Measurements from ENCODE around the gene ZGRF1.
"Not testable (repeated sequence)": the region's sequence is repeated elsewhere in the genome, so short reads cannot be mapped to it uniquely, and the experiment has no call there.

Gene ZGRF1, protein sequence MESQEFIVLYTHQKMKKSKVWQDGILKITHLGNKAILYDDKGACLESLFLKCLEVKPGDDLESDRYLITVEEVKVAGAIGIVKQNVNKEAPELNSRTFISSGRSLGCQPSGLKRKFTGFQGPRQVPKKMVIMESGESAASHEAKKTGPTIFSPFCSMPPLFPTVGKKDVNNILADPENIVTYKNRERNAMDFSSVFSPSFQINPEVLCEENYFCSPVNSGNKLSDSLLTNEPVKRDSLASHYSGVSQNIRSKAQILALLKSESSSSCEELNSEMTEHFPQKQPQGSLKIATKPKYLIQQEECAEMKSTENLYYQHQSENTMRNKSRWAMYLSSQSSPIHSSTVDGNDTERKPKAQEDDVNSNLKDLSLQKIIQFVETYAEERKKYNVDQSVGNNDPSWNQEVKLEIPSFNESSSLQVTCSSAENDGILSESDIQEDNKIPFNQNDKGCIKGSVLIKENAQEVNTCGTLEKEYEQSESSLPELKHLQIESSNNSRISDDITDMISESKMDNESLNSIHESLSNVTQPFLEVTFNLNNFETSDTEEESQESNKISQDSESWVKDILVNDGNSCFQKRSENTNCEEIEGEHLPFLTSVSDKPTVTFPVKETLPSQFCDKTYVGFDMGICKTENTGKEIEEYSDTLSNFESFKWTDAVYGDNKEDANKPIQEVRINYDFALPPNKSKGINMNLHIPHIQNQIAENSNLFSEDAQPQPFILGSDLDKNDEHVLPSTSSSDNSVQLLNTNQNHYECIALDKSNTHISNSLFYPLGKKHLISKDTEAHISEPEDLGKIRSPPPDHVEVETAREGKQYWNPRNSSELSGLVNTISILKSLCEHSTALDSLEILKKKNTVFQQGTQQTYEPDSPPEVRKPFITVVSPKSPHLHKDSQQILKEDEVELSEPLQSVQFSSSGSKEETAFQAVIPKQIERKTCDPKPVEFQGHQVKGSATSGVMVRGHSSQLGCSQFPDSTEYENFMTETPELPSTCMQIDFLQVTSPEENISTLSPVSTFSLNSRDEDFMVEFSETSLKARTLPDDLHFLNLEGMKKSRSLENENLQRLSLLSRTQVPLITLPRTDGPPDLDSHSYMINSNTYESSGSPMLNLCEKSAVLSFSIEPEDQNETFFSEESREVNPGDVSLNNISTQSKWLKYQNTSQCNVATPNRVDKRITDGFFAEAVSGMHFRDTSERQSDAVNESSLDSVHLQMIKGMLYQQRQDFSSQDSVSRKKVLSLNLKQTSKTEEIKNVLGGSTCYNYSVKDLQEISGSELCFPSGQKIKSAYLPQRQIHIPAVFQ (N-terminal part only)

GRCh38 chr4:112636688-112637551 lies at the start of gene ZGRF1, which contains the start of gene LARP7:
Gene ZGRF1 (minus strand): TSS chr4:112636909. CDS start chr4:112633176, 3,733 bp downstream.
Gene LARP7 (plus strand): TSS chr4:112637143. CDS start chr4:112644670, 7,527 bp downstream.
- DNase-seq (ENCODE audit: low read depth) = peak; percentile 97

- DNase-seq (ENCODE audit: low read depth) = no peak
These were observed 44.3 kb upstream of the ZGRF1 start for GRCh38 chr4:112680996-112681395.

DNA sequence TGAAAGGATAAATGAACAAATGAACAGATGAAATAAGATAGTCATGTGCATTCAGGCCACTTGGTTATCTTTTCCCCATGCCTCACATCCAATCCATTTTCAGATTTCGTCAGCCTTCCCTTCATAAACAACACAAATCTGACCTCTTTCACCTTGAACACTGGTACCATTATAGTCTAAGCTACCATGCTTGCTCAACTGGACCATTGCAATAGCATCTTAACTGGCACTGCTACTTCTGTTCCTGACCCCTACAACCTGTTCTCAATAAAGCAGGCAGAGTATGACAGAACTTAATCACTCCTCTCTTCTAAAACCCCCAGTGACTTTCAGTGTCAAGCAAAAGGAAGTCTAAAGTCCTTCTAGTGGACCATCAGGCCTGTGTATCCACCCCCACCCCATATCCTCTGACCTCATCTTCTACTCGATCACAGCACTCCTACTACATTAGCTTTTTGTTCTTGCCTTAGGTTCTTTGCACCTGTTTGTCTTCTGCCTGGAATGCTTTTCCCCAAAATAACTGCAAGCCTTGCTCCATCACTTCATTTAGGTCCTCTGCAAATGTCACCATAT lies 40.9 kb upstream of the ZGRF1 start:
- no peak for DNase-seq (ENCODE audit: low read depth)

DNA sequence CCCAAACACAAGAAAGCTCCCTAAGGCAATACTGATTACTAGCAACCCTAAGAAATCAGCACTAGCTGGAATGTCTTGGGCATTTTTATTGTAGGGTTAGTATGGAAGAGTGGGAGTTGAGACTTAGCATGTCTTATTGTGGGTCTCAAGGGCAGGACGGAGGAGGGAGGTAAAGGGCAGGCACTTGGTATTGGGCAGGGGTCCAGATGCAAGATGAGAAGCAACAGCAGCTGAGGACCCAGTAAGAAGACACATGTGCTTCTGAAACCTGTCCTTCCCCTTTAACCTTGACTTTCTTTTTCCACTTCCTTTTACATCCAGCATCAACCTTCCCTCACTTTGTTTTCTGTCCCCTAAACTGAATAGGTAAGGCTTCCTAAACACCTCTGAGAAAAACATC lies 37.7 kb upstream of the ZGRF1 start:
- DNase-seq (ENCODE audit: low read depth) = no peak

DNA sequence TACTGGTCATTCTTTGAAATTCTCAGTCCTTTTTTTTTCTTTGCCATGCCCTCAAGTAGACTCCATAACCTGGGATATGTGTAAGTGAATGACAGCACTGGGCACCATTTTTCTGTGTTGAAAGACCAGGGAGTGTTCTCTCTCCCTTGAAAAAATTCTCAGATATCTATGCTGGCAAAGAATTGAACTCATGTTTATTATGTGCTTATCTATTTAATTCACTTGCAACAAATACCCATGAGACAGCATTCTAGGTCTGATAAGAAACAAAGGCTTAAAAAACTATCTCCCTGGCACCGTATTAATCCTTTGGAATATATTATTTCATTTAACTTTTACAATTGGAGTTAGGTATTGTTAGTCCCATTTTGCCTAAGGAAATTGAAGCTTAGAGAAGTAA lies 37.0 kb upstream of the ZGRF1 start:
- DNase-seq (ENCODE audit: low read depth) = no peak

- DNase-seq (ENCODE audit: low read depth) = no peak
These were observed 36.4 kb upstream of the ZGRF1 start for GRCh38 chr4:112673076-112673475.

DNA sequence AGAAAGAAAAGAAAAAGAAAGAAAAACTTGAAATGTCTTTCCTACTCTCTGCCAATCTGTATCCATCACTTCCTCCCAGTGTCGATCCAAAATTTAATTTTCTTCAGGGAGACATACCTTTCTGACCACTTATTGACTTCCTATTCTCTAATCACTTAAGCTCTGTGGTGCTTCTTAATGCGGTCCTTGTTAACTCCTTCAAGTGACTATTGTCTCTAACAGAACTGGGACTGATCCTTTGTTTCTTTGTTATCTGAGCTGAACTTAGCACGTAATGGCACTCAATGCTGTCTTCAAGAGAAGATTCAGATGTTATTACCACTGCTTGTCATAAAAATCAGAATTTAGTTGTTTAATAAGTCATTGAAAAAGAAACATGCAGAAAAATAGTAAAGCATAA lies 31.4 kb upstream of the ZGRF1 start:
- DNase-seq (ENCODE audit: low read depth) = no peak

DNA sequence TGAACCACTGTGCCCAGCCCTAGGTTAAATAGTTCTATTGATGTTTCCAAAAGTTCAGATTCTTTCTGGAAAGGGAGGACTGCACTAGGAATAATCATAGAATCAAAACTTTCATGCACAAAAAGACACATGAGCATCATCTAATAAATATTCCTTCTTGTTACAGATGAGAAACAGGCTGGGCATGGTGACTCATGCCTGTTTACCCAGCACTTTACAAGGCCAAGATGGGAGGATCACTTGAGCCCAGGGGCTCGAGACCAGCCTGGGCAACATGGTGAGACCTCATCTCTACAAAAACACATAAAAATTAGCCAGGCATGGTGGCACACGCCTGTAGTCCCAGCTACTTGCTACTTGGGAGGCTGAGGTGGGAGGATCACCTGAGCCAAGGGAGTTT lies 27.9 kb upstream of the ZGRF1 start:
- DNase-seq (ENCODE audit: low read depth) = no peak

GRCh38 chr4:112656115-112656514 lies 19.4 kb upstream of the ZGRF1 start:
- not testable (repeated sequence) for DNase-seq (ENCODE audit: low read depth)

DNA sequence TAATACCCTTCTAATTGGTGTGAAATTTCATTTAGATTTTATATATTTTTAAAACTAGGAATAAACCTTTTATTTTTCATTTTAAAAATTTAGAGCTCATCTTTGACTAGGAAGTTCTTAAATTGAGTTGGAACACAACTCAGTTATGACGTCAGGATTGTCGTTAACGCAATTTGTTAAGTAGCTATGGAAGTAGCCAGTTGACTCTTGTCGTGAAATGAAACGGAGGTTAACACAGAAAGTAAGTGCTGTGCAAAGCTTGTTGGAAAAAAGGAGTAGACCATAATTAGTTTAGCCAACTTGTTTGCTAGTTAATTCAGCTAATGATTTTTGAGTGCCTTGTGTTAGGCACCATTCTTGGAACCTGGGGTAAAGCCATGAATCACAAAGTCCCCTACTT lies 18.6 kb upstream of the ZGRF1 start:
- DNase-seq (ENCODE audit: low read depth) = no peak

DNA sequence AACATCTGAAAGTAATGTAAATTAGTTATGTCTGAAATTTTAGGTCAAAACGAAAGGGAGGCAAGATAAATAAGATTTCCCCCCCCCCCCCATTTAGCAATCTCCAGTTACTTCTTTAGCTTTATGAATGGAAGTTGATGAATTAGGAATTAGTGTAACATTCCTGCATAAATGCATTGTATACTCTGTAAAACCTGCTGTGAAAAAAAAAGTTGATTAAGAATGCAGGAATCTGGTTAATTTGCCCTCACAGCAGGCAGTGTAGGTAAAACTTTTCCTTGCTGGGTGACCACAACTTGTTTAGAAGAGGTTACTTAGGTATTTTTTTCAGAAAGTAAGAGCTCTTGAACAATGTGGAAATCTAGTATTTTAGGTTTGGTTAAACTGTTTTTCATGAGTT lies 15.5 kb upstream of the ZGRF1 start:
- no peak for DNase-seq (ENCODE audit: low read depth)

- DNase-seq (ENCODE audit: low read depth) = no peak
These were observed 14.9 kb upstream of the ZGRF1 start for GRCh38 chr4:112651641-112652040.

GRCh38 chr4:112650332-112650731 lies 13.6 kb upstream of the ZGRF1 start:
- DNase-seq (ENCODE audit: low read depth) = no peak

GRCh38 chr4:112649055-112649408 lies 12.3 kb upstream of the ZGRF1 start:
- DNase-seq (ENCODE audit: low read depth) = no peak

GRCh38 chr4:112648263-112649054 lies 11.8 kb upstream of the ZGRF1 start:
- DNase-seq (ENCODE audit: low read depth) = no peak

- DNase-seq (ENCODE audit: low read depth) = no peak
These were observed 11.1 kb upstream of the ZGRF1 start for GRCh38 chr4:112647785-112648184.

DNA sequence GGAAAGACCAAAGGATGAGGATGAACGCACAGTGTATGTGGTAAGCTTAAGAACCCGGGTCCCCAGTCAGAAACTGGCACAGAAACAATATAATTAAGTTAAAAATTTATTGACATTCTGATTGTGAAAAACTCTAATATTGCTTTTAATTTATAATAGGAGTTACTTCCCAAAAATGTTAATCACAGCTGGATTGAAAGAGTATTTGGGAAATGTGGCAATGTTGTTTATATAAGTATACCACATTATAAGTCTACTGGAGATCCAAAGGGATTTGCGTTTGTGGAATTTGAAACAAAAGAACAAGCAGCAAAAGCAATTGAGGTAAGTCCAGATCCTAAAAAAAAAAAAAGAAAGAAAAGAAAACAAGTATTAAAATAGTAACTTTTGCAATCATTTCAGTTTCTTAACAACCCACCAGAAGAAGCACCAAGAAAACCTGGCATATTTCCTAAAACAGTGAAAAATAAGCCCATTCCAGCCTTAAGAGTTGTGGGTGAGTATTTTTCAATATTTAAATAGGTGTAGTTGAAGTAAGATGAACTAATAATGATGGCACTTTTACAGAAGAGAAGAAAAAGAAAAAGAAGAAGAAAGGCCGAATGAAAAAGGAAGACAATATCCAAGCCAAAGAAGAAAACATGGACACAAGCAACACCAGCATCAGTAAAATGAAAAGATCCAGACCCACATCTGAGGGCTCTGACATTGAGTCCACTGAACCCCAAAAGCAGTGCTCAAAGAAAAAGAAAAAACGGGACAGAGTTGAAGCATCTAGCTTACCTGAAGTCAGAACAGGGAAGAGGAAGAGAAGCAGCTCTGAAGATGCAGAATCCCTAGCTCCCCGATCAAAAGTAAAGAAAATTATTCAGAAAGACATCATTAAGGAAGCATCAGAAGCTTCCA lies 10.2 kb upstream of the ZGRF1 start:
- no peak for DNase-seq (ENCODE audit: low read depth)

DNA sequence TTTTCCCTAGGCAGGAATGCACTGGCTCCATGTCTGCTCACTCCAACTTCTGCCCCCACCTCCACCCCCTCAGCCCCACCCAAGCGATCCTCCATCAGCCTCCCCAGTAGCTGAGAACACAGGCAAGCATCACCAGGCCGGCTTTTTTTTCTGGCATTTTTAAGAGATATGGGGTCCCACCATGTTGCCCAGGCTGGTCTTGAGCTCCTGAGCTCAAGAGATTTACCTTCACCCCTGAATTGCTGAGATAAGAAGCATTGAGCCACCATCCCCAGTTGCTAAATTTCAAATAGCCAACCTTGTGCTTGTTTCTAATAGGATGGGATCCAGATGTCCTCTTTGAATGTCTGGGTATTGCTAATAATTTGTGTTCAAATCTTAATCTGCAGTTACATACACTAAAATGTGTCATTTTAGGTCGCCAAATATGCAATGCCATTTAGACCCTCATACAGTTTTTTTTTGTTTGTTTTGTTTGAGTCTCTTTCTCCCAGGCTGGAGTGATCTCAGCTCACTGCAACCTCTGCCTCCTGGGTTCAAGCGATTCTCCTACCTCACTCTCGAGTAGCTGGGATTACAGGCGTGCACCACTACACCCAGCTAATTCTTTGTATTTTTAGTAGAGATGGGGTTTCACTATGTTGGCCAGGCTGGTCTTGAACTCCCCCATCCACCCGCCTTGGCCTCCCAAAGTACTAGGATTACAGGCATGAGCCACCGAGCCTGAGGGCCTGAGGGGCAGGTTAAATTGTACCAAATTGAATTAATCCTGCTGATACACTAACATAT lies 9.0 kb upstream of the ZGRF1 start:
- DNase-seq (ENCODE audit: low read depth) = no peak
